ENCODE results near the gene PDLIM4.
A peak's percentile ranks its signal among the peaks of the same experiment; 100 is the strongest.

The PDLIM4 gene

DNA sequence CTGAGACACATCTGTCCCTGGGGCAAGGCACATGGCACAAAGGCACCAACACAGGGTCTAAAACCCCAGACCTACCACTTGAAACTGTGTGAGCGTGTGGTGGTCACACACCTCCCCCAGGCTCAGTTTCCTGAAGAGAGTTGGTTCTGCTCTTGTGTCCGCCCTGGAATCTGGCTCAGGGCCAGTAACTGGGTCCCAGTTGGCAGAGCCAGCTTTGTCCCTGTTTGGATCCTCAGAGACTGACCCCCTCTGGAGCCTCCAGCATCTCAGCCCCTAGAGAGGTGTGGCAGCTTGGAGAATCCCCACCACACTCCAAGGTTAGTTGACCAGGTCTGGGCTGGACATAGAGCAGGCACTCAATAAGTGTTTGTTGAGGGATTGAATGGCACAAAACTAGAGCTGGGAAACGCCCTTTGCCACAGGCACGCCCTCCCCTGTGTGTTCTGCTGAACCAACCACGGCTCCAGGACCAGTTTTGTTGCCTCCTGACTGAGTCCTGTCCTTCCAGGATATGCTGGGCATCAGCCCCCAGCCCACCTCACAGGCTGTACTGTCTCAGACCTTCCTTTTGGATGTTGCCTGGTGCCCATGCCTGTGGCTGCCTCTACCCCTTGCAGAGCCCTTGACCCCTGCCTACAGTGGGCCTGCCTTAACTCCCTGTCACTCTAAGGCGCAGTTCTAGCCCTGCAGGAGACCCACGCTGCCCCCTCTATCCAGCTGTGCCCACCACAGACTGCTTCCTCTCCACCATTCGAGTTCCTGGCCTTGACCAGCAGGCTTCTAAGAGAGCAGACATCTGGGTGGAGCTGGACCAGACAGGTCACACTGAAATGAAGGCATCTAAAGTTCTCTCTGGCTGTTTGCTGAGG is 3.8 kb upstream of the PDLIM4 start:
- DNase-seq (ENCODE audit: low read depth in 2 of 2) = no peak

GRCh38 chr5:132254321-132254977 is 3.0 kb upstream of the PDLIM4 start:
- DNase-seq (ENCODE audit: low read depth in 2 of 2) = no peak

GRCh38 chr5:132256086-132256782 is 1.3 kb upstream of the PDLIM4 start:
- DNase-seq (ENCODE audit: low read depth in 2 of 2) = no peak

- no peak for DNase-seq (ENCODE audit: low read depth in 2 of 2)
Observed at GRCh38 chr5:132256783-132257130, 739 bp upstream of the PDLIM4 start.

- DNase-seq (ENCODE audit: low read depth in 2 of 2) = no peak
Observed at GRCh38 chr5:132258102-132259068, 889 bp downstream of the PDLIM4 start.

DNA sequence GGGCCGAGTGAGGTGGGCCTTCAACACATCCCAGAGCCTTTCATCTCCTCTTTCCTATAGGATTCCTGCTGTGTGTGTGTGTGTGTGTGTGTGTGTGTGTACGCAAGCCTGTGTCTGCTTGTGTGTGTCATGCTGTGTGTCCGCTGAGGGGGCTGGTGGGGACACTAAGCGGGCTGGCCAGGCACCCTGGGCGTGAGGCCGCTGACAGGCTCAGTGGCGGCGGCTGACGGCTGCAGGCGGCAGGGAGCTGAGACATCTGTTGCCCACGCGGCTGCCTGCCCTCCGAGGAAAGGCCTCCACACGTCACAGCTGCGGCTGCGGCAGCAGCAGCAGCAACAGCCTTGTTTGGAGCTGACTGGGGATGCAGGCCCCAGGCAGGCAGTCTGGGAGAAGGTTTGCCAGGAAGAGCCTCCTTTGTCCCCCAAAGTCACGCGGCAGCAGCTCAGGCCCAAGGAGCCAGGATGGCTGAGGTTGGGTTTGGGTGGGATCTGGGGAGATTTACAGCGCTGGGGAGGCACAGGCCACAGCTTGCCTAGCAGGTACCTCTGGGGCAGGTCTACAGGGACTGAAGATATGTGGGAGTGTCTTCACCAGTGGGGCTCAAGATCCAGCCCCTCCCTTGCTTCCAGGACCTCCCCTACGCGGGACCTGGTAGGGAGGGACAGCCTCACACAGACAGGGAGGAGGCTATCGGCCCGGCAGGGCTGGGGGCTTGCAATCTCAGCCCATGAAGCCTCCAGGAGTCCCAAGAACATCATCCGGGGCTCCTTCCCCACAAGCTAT is 1.8 kb downstream of the PDLIM4 start:
- DNase-seq (ENCODE audit: low read depth in 2 of 2) = no peak

DNA sequence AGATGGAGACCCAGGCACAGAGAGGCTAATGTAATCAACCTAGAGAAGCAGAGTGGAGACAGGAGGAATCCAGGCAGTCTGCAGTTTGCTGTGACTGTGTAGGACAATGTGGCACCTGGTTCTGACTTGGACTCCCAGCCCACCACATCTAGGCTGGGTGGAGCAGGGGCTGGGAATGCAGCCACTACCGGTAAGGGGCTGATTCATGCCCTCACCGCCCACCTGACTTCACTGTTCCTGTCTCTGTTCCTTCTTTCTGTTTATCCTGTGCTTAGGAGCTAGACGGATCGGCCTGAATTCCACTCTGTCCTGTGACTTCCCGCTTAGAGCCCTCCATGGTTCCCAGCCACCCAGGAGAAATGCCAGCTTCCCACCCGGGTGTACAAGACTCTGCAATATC is 2.6 kb downstream of the PDLIM4 start:
- no peak for DNase-seq (ENCODE audit: low read depth in 2 of 2)

DNA sequence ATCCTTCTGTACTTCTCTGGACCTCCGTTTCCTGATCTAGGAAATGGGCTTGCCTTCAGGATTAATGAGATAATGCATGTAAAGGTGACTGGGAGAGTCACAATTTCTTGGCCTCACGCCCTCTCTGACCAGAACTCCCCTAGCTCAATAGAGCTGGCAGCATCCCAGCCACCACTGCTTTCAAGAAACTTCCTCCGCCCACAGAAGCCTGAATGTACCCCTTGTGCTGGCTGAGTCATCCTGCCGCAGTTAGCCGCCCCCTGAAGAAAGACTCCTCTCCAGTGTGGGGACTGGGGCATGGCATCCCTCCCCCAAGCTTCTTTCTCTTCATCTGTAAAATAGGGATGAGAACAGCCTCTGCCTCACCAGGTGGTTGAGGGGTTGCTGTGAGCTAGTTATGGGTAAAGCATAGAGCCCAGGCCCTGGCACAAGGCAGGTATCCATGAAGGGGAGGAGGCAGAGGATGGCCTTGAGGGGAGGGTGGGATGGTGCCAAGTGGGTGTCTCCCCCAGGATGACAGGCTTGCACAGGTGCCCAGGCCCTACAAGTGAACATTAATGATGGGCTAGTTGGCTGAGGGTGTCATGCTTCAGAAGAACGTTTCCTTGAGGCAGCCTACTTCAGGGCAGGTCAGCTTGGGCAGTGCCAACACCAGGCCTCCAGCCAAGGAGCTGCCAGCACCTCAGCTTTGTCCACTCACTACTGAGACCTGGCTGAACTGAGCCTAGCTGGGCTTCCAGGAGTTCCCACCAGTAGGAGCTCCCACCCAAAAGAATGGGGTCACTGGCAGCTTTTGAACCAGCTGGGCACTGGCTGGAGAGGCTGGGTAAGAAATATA is 3.4 kb downstream of the PDLIM4 start:
- DNase-seq (ENCODE audit: low read depth in 2 of 2) = peak; percentile 40 to 64

DNA sequence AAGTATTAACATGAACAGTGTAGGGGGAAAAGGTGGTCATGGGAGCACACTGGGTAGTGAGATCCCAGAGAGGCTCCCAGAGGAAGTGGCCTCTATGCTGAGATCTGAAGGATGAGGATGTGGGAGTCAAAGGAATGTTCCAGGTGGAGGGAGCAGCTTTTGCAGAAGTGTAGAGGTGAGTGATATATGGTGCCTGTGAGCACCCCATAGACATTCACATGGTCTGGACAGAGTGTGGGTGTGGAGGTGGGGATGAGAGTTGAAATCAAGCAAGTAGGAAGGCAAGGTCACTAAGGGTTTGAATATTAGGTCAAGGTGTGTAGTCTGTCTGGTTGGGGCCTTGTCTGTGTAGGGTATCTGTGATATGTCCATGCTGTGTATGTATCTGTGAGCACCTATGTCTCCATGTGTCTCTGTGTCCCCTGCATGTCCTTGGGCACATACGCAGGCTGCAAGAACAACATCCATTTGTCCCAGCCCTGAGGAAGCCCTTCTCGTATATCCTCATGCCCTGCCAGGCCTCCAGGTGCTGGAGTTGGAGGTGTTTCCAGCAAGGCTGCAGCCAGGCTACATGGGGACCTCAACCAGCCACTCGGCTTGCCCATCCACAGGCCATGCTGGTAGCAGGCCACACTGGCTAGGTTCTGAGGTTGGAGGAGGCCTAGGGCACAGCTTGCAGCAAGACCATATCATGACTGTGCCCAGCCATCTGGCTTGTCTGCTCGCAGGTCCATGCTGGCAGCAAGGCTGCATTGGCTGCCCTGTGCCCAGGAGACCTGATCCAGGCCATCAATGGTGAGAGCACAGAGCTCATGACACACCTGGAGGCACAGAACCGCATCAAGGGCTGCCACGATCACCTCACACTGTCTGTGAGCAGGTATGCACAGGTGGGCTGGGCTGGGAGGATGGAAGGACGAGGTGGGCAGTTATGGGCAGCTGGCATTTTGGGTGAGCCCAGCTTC is 4.7 kb downstream of the PDLIM4 start:
- no peak for DNase-seq (ENCODE audit: low read depth in 2 of 2)

GRCh38 chr5:132262882-132263547 is 5.5 kb downstream of the PDLIM4 start:
- DNase-seq (ENCODE audit: low read depth in 2 of 2) = no peak

- DNase-seq (ENCODE audit: low read depth in 2 of 2) = peak; percentile 35 to 54
Observed at GRCh38 chr5:132263548-132264261, 6.2 kb downstream of the PDLIM4 start.

GRCh38 chr5:132264546-132265335 is 7.2 kb downstream of the PDLIM4 start:
- no peak for DNase-seq (ENCODE audit: low read depth in 2 of 2)

- no peak for DNase-seq (ENCODE audit: low read depth in 2 of 2)
Observed at GRCh38 chr5:132265336-132266030, 8.0 kb downstream of the PDLIM4 start.

- DNase-seq (ENCODE audit: low read depth in 2 of 2) = no peak
Observed at GRCh38 chr5:132266031-132266835, 8.7 kb downstream of the PDLIM4 start.

DNA sequence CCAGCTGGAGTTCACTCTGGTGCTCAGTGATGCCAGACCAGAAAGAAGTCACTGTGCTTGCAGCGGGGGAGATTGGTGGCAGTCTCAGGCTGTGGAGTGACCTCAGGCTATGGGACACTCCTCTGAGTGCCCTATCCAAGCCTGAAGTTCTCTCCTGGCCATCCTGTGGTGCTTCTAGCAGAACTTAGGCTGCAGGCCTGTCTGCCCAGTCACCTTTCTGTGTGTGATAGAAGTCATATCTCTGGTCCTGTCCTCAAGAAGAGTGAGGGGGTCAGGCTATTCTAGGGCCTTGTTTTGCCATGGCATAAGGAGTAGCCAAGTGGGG is 9.3 kb downstream of the PDLIM4 start:
- DNase-seq (ENCODE audit: low read depth in 2 of 2) = no peak
